ENCODE data around the gene TEX48.

DNA sequence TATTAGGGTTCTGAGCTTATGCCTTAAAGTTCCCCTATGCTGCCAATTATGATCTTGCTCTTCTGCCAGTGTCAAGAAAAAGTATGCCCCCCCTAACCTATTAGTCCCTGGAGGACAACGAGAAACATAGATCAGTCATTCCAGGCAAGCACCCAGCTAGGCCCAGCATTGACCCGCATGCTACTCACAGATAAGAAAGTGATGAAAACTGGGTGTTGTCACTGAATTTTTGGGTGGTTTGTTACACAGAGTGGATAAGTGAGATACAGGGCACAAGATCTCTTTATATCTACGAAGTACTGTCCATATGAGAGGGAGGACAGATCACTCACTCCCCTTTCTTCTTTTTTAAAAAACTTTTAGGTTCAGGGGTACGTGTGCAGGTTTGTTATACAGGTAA lies 6.4 kb upstream of the TEX48 start:
- TF ChIP-seq, protein P1, sequence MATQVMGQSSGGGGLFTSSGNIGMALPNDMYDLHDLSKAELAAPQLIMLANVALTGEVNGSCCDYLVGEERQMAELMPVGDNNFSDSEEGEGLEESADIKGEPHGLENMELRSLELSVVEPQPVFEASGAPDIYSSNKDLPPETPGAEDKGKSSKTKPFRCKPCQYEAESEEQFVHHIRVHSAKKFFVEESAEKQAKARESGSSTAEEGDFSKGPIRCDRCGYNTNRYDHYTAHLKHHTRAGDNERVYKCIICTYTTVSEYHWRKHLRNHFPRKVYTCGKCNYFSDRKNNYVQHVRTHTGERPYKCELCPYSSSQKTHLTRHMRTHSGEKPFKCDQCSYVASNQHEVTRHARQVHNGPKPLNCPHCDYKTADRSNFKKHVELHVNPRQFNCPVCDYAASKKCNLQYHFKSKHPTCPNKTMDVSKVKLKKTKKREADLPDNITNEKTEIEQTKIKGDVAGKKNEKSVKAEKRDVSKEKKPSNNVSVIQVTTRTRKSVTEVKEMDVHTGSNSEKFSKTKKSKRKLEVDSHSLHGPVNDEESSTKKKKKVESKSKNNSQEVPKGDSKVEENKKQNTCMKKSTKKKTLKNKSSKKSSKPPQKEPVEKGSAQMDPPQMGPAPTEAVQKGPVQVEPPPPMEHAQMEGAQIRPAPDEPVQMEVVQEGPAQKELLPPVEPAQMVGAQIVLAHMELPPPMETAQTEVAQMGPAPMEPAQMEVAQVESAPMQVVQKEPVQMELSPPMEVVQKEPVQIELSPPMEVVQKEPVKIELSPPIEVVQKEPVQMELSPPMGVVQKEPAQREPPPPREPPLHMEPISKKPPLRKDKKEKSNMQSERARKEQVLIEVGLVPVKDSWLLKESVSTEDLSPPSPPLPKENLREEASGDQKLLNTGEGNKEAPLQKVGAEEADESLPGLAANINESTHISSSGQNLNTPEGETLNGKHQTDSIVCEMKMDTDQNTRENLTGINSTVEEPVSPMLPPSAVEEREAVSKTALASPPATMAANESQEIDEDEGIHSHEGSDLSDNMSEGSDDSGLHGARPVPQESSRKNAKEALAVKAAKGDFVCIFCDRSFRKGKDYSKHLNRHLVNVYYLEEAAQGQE (IDR thresholded peaks at IDR 0.05; ENCODE audit: low read depth, low read length), result no peak
- TF ChIP-seq, protein P2, sequence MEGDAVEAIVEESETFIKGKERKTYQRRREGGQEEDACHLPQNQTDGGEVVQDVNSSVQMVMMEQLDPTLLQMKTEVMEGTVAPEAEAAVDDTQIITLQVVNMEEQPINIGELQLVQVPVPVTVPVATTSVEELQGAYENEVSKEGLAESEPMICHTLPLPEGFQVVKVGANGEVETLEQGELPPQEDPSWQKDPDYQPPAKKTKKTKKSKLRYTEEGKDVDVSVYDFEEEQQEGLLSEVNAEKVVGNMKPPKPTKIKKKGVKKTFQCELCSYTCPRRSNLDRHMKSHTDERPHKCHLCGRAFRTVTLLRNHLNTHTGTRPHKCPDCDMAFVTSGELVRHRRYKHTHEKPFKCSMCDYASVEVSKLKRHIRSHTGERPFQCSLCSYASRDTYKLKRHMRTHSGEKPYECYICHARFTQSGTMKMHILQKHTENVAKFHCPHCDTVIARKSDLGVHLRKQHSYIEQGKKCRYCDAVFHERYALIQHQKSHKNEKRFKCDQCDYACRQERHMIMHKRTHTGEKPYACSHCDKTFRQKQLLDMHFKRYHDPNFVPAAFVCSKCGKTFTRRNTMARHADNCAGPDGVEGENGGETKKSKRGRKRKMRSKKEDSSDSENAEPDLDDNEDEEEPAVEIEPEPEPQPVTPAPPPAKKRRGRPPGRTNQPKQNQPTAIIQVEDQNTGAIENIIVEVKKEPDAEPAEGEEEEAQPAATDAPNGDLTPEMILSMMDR (IDR thresholded peaks at IDR 0.05), result no peak
- TF ChIP-seq RFX5 (IDR thresholded peaks at IDR 0.05; ENCODE audit: low read length) (no peak), NRF1 (IDR thresholded peaks at IDR 0.05; ENCODE audit: low read depth, low read length) (no peak)
